HL-60 (cell line): ENCODE measurements around the gene THSD7A.

Experiments used
- CTCF ChIP-seq: IDR thresholded peaks from one replicate; pipeline ENCODE4 v1.5.1; 2011; ENCODE audit warnings: low read length, control low read depth, inconsistent platforms; ENCODE audit not compliant: insufficient read depth
- POLR2AphosphoS5 ChIP-seq: IDR thresholded peaks from 2 replicates; pipeline ENCODE4 v1.6.1; 2012; ENCODE audit warnings: low read depth
- REST ChIP-seq: IDR thresholded peaks from 2 replicates; pipeline ENCODE4 v1.6.1; 2012; ENCODE audit warnings: low read depth; ENCODE audit not compliant: insufficient replicate concordance

DNA sequence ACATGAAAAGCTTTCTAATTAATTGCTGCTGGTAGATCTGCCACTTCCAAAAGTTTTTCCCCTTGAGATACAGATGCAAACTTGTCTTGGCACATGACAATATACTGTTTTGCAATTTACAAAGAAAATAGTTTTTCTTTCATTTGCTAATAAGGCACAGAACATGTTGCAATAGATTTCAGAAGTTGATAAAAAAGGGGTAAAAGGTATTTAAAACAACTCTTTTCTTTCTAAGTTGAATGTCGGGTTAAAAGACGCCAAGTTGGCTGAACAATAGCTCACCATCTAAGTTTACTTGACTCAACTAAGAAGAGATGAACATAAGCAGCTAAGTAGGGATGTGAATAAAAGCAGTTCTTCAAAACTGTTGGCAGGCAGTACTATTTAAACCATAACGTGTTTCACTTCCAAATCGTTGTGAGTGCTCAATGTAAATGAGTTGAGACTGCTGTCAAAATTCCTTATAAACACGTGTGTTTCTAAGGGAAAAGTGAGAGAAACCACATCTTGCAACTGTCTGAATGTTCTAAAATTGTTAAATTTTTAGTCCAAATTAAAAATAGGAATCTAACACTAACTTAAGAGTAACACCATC is 14.5 kb upstream of the THSD7A start:
- TF ChIP-seq CTCF (no peak), REST (no peak), POLR2AphosphoS5 (no peak)
